HepG2 (cell line): ENCODE data around the gene TFF1. TPM values are rescaled to one million over a fixed set of nuclear protein-coding genes. Genes with fewer than 3 reads are reported as not detected.

Source experiments
- ATAC-seq: fragments of 200-7000 bp; cut with Tn5 transposase; 3 replicates; pipeline ENCODE4 v1.9.1; 2020; ENCODE audit warnings: mild to moderate bottlenecking, moderate library complexity
- BruUV-seq: library from RNA; stranded (reverse); fragments of 400-500 nt; replicated peaks from 2 replicates; lab custom pipeline; 2021; lab: Mats Ljungman, UMichigan
- CTCF ChIA-PET: fragments of 300-600 bp; formaldehyde crosslinking; extraction: SDS; loops from one replicate; lab custom pipeline; 2021; ENCODE audit warnings: low total read pairs, inconsistent platforms, low intra/inter-chr PET ratio; lab: Yijun Ruan, JAX
- POLR2A ChIA-PET: fragments of 350-600 bp; sonication (Branson Sonifier 250); formaldehyde crosslinking; loops from one replicate; lab custom pipeline; 2020; ENCODE audit warnings: antibody characterized with exemption, inconsistent platforms; lab: Yijun Ruan, JAX
- DNase-seq: peaks from one replicate; pipeline ENCODE4 v3.0.0-alpha.2; 2015; ENCODE audit warnings: low spot score
- FAIRE-seq: peaks from 3 replicates; lab custom pipeline; 2011; peaks lifted over from hg19 to GRCh38; lab: Jason Lieb, UNC
- H2AFZ ChIP-seq: one replicate; pipeline ENCODE4 v1.6.1; 2011; ENCODE audit warnings: low read length, inconsistent platforms
- H3K27ac ChIP-seq: fragments of 300-600 bp; 3 replicates; pipeline ENCODE4 v1.8.0; 2011; ENCODE audit warnings: mixed run types, mild to moderate bottlenecking, mixed read lengths, low read length, inconsistent platforms; ENCODE audit not compliant: insufficient read depth; ENCODE audit errors: extremely low read length
- H3K27me3 ChIP-seq, 2 experiments: fragments of 200-600 bp in 1 of 2; 2 replicates in 1 of 2; 3 replicates in 1 of 2; pipeline versions ENCODE4 v1.6.0 to v1.8.0; 2011; ENCODE audit warnings: low read length in 2 of 2, mild to moderate bottlenecking in 2 of 2, moderate library complexity in 2 of 2, inconsistent platforms in 1 of 2; ENCODE audit not compliant: insufficient read depth in 2 of 2, control insufficient read depth in 1 of 2
- H3K36me3 ChIP-seq, 2 experiments: fragments of 200-600 bp in 1 of 2; replicated peaks in 1 of 2; 2 replicates in 1 of 2; 3 replicates in 1 of 2; pipeline versions ENCODE4 v1.5.1 to v1.8.0; 2011; ENCODE audit warnings: low read length in 2 of 2, inconsistent platforms in 1 of 2; ENCODE audit not compliant: insufficient read depth in 2 of 2, control insufficient read depth in 1 of 2
- H3K4me1 ChIP-seq: 2 replicates; pipeline ENCODE4 v1.5.1; 2012; ENCODE audit warnings: low read length, inconsistent platforms; ENCODE audit not compliant: insufficient read depth
- H3K4me2 ChIP-seq: 2 replicates; pipeline ENCODE4 v1.6.0; 2011; ENCODE audit warnings: low read depth, low read length, inconsistent platforms
- H3K4me3 ChIP-seq, 3 experiments: fragments of 200-600 bp in 1 of 3; sonication (generic), shearing (Covaris generic) in 1 of 3; replicated peaks in 1 of 3; 2 replicates each; pipeline ENCODE4 v1.5.1; 2011 to 2016; ENCODE audit warnings: low read length in 3 of 3, inconsistent platforms in 2 of 3, low read depth in 2 of 3, mild to moderate bottlenecking in 2 of 3, control low read depth in 1 of 3, mixed read lengths in 1 of 3; ENCODE audit not compliant: insufficient read depth in 1 of 3
- H3K79me2 ChIP-seq: one replicate; pipeline ENCODE4 v1.6.1; 2011; ENCODE audit warnings: low read length, inconsistent platforms; ENCODE audit not compliant: insufficient read depth
- H3K9ac ChIP-seq: 2 replicates; pipeline ENCODE4 v1.6.0; 2011; ENCODE audit warnings: mild to moderate bottlenecking, low read depth, low read length, inconsistent platforms; ENCODE audit not compliant: insufficient read depth
- H3K9me3 ChIP-seq: 2 replicates; pipeline ENCODE4 v1.5.1; 2012; ENCODE audit warnings: mild to moderate bottlenecking, low read length
- H4K20me1 ChIP-seq: 2 replicates; pipeline ENCODE4 v1.6.0; 2011; ENCODE audit warnings: inconsistent platforms, mild to moderate bottlenecking, low read length, moderate library complexity; ENCODE audit not compliant: insufficient read depth
- ATF5 ChIP-seq: sonication (generic); formaldehyde crosslinking; IDR thresholded peaks from 2 replicates; pipeline ENCODE4 v1.4.0; 2020; ENCODE audit warnings: mild to moderate bottlenecking, low read depth, missing genetic modification reagents
- FOXO4 ChIP-seq: sonication (generic); formaldehyde crosslinking; conservative IDR thresholded peaks from 2 replicates; pipeline ENCODE4 v1.8.1; 2023; ENCODE audit warnings: missing genetic modification reagents
- GPBP1L1 ChIP-seq: sonication (generic); formaldehyde crosslinking; IDR thresholded peaks from 2 replicates; pipeline ENCODE4 v1.5.0; 2020; ENCODE audit warnings: mild to moderate bottlenecking, missing genetic modification reagents
- JARID2 ChIP-seq: sonication (generic); formaldehyde crosslinking; IDR thresholded peaks from 2 replicates; pipeline ENCODE4 v1.8.1; 2023; ENCODE audit warnings: missing genetic modification reagents, inconsistent platforms; ENCODE audit not compliant: insufficient replicate concordance
- MXD1 ChIP-seq: sonication (generic); formaldehyde crosslinking; IDR thresholded peaks from 2 replicates; pipeline ENCODE4 v1.4.0; 2020; ENCODE audit warnings: mild to moderate bottlenecking, missing genetic modification reagents
- MXI1 ChIP-seq: IDR thresholded peaks from 3 replicates; pipeline ENCODE4 v1.6.1; 2012; ENCODE audit warnings: low read depth, low read length, inconsistent platforms, borderline replicate concordance
- NCOA1 ChIP-seq: sonication (generic); formaldehyde crosslinking; IDR thresholded peaks from 2 replicates; pipeline ENCODE4 v1.9.0; 2021; ENCODE audit warnings: missing genetic modification reagents
- PHF20 ChIP-seq: sonication (generic); formaldehyde crosslinking; IDR thresholded peaks from 2 replicates; pipeline ENCODE4 v1.5.0; 2020; ENCODE audit warnings: mild to moderate bottlenecking, missing genetic modification reagents
- SNAPC4 ChIP-seq: sonication (generic); formaldehyde crosslinking; IDR thresholded peaks from 2 replicates; pipeline ENCODE4 v1.4.0; 2020; ENCODE audit warnings: mild to moderate bottlenecking, missing genetic modification reagents
- YY1 ChIP-seq: IDR thresholded peaks from 2 replicates; pipeline ENCODE4 v1.6.1; 2011; ENCODE audit warnings: low read length, low read depth, moderate library complexity, mild to moderate bottlenecking; ENCODE audit not compliant: insufficient read depth, insufficient replicate concordance
- ZNF232 ChIP-seq: sonication (generic); formaldehyde crosslinking; IDR thresholded peaks from 2 replicates; pipeline ENCODE4 v1.4.0; 2020; ENCODE audit warnings: missing genetic modification reagents, borderline replicate concordance
- ZNF326 ChIP-seq: sonication (generic); formaldehyde crosslinking; IDR thresholded peaks from 2 replicates; pipeline ENCODE4 v1.4.0; 2020; ENCODE audit warnings: missing genetic modification reagents, borderline replicate concordance
- ZNF784 ChIP-seq: sonication (generic); formaldehyde crosslinking; IDR thresholded peaks from 2 replicates; pipeline ENCODE4 v1.5.1; 2020; ENCODE audit warnings: missing genetic modification reagents, mild to moderate bottlenecking, borderline replicate concordance
- WGBS: methylation state at CpG from one replicate; pipeline ENCODE4 v1.1.6; 2017; ENCODE audit warnings: low lambda C conversion rate; 5-methylcytosine and 5-hydroxymethylcytosine counted together
- in situ Hi-C: cut with HindIII; loops from 2 replicates; pipeline ENCODE4 v1.10.0; 2017; ENCODE audit warnings: low pct_unique_long_range_greater_than_20kb; ENCODE audit not compliant: extremely low pct_ligation_motif_present
- intact Hi-C: fragments of 100-400 bp; cut with micrococcal nuclease; formaldehyde crosslinking; loops from one replicate; pipeline ENCODE4 v1.10.0; 2022; ENCODE audit not compliant: unreplicated experiment
- polyA plus RNA-seq, 8 experiments: library from polyadenylated mRNA; depleted of rRNA in 3 of 8; stranded (reverse) in 7 of 8; unstranded in 1 of 8; fragments of >200 nt; fragmentation: Illumina TruSeq in 4 of 8; extraction: Trizol in 4 of 8; gene quantifications; 2 replicates each; pipeline versions ENCODE4 v1.2.1 to v1.2.3, GENCODE V29; 2011 to 2016; ENCODE audit warnings: low read depth in 4 of 8, missing spikeins in 1 of 8, mixed read lengths in 1 of 8; ENCODE audit not compliant: insufficient read depth in 1 of 8
- total RNA-seq, 5 experiments: library from RNA; depleted of rRNA; stranded (reverse); fragments of >200 nt; fragmentation: Illumina TruSeq; extraction: Trizol; gene quantifications; 2 replicates each; pipeline ENCODE4 v1.2.3, GENCODE V29; 2016; ENCODE audit warnings: low read depth in 1 of 5

Gene TFF1
- total and polyA plus RNA-seq, 2 of the 13 experiments (the other 11 are each of a cell fraction or from before 2014, with no cell fraction given), result 0.24 to 19.4 TPM

- FAIRE-seq (no peak), ATAC-seq (no peak), DNase-seq (no peak)
- H3K4me2 ChIP-seq, result no peak overlapping the region
- no peaks in the 10 kb centered on the region for H3K36me3 ChIP-seq
- peaks cover 1 to 9% of the 10 kb centered on the region in 2 experiments; a peak in 4 of 5 replicates for H3K27me3 ChIP-seq
- H3K4me3 ChIP-seq, result no peak overlapping the region
- H3K27ac ChIP-seq, result no peak overlapping the region
- WGBS, result 6% methylated on average over 6 of the region's 7 CpGs
- H3K4me1 ChIP-seq, result peaks cover 13% of the 10 kb centered on the region
- no peaks in the 10 kb centered on the region for H3K79me2 ChIP-seq
- in situ Hi-C loops, result no loop called here
- BruUV-seq, result no TSS peak
- H2AFZ ChIP-seq, result no peak overlapping the region
- H3K9me3 ChIP-seq, result no peaks in the 10 kb centered on the region
- no peaks in the 10 kb centered on the region for H4K20me1 ChIP-seq
- intact Hi-C loops, result no loop called here
- POLR2A ChIA-PET, result no interaction called here
- CTCF ChIA-PET, result no interaction called here
- H3K9ac ChIP-seq, result no peak overlapping the region
- TF ChIP-seq ATF5 (CRISPR knock-in tag) (no peak), ZNF232 (CRISPR knock-in tag) (no peak), GPBP1L1 (CRISPR knock-in tag) (no peak), PHF20 (CRISPR knock-in tag) (no peak), ZNF784 (CRISPR knock-in tag) (no peak), MXI1 (no peak), ZNF326 (CRISPR knock-in tag) (no peak), SNAPC4 (no peak), JARID2 (CRISPR knock-in tag) (no peak), NCOA1 (no peak), MXD1 (CRISPR knock-in tag) (no peak), YY1 (no peak), FOXO4 (CRISPR knock-in tag) (no peak)
Measured at GRCh38 chr21:42409366-42409765, 43.0 kb upstream of the TFF1 start.
